Measurements from ENCODE around the gene COQ9. TPM values are rescaled to one million over a fixed set of nuclear protein-coding genes. Genes with fewer than 3 reads are reported as not detected.
A peak's percentile ranks its signal among the peaks of the same experiment; 100 is the strongest.

Gene COQ9
- total RNA-seq, 1 experiment from 2014 or later: 67.4 TPM

- no peaks in the 10 kb centered on the region for H3K9me2 ChIP-seq (replicated peaks; ENCODE audit: low read length)
- ChIA-PET POLR2A (ENCODE audit: unreplicated experiment) (interaction anchor here (0.7 kb wide), 1 partner anchor 40 kb away, joined by 4 read pairs; no protein-coding TSS in a partner anchor), CTCF (no interaction called here)
- no peak overlapping the region for H3K4me3 ChIP-seq (ENCODE audit: low read length)
- H3K79me2 ChIP-seq (ENCODE audit: low read length): no peaks in the 10 kb centered on the region
- no peaks in the 10 kb centered on the region for H3K9me3 ChIP-seq (ENCODE audit: low read length)
- no peak overlapping the region for H3K27ac ChIP-seq (ENCODE audit: low read length)
- intact Hi-C loops (cut with micrococcal nuclease): no loop called here
- peaks cover 30% of the 10 kb centered on the region; the same call in 1 of the 2 replicates for H3K36me3 ChIP-seq (ENCODE audit: low read depth, low read length)
- ATAC-seq (no peak), DNase-seq (no peak)
- no peaks in the 10 kb centered on the region for H3K4me1 ChIP-seq (ENCODE audit: insufficient read depth, low read length)
- no peaks in the 10 kb centered on the region for H4K20me1 ChIP-seq (ENCODE audit: low read length)
- BruUV-seq (replicated peaks): no TSS peak
- H3K9ac ChIP-seq (ENCODE audit: low read length): no peak overlapping the region
- no peaks in the 10 kb centered on the region for H3F3A ChIP-seq (ENCODE audit: low read length, unreplicated experiment)
- H3K4me2 ChIP-seq (ENCODE audit: low read length): no peak overlapping the region
- no peak overlapping the region for H2AFZ ChIP-seq (ENCODE audit: low read length)
- TF ChIP-seq CTCF (conservative IDR thresholded peaks at IDR 0.05; ENCODE audit: low read depth, low read length) (no peak), EZH2phosphoT487 (IDR thresholded peaks at IDR 0.05; ENCODE audit: borderline replicate concordance, low read length) (no peak), EZH2 (IDR thresholded peaks at IDR 0.05; ENCODE audit: low read length, unreplicated experiment) (no peak)
- H3K27me3 ChIP-seq (ENCODE audit: low read length): no peaks in the 10 kb centered on the region
Observed at GRCh38 chr16:57471852-57472664, 24.8 kb downstream of the COQ9 start.

DNA sequence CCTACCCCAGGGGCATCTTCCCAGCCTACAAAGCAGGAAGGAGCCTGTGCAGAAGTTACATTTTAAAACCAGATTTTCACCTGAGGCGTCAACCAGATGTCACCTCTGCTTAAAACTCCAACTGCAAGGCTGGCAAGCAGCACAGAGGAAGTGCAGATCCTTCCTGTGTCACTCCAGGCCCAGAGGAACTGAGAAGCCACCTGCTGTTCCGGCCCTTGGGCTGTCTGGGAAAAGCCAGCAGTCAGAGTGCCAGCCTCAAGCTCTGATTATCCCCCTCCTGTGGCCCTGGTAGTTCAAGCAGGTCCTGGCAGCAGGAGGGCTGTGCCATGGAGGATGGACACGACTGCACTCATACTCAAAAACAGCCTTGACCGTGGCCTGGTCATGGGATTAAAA lies 25.4 kb downstream of the COQ9 start:
- Histone ChIP-seq H3K9me2 (replicated peaks; ENCODE audit: low read length) (no peaks in the 10 kb centered on the region), H3K4me3 (ENCODE audit: low read length) (no peak overlapping the region), H3K27ac (ENCODE audit: low read length) (no peak overlapping the region), H3K36me3 (ENCODE audit: low read depth, low read length) (peaks cover 30% of the 10 kb centered on the region; the same call in 1 of the 2 replicates), H3K79me2 (ENCODE audit: low read length) (no peaks in the 10 kb centered on the region), H3K9ac (ENCODE audit: low read length) (no peak overlapping the region), H3K4me2 (ENCODE audit: low read length) (no peak overlapping the region), H3F3A (ENCODE audit: low read length, unreplicated experiment) (no peaks in the 10 kb centered on the region), H3K4me1 (ENCODE audit: insufficient read depth, low read length) (no peaks in the 10 kb centered on the region), H4K20me1 (ENCODE audit: low read length) (no peaks in the 10 kb centered on the region), H3K27me3 (ENCODE audit: low read length) (no peaks in the 10 kb centered on the region), H2AFZ (ENCODE audit: low read length) (no peak overlapping the region), H3K9me3 (ENCODE audit: low read length) (no peaks in the 10 kb centered on the region)
- POLR2A ChIA-PET (ENCODE audit: unreplicated experiment): interaction anchor here (0.7 kb wide), 1 partner anchor 40 kb away, joined by 4 read pairs; no protein-coding TSS in a partner anchor
- CTCF ChIA-PET: no interaction called here
- intact Hi-C loops (cut with micrococcal nuclease): no loop called here
- DNase-seq: no peak
- BruUV-seq (replicated peaks): no TSS peak
- ATAC-seq: peak; percentile 31
- TF ChIP-seq EZH2 (IDR thresholded peaks at IDR 0.05; ENCODE audit: low read length, unreplicated experiment): no peak
- no peak for TF ChIP-seq CTCF (conservative IDR thresholded peaks at IDR 0.05; ENCODE audit: low read depth, low read length)
- TF ChIP-seq EZH2phosphoT487 (IDR thresholded peaks at IDR 0.05; ENCODE audit: borderline replicate concordance, low read length): no peak
